ENCODE measurements around the gene AGMO. TPM values are rescaled to one million over a fixed set of nuclear protein-coding genes. Genes with fewer than 3 reads are reported as not detected.

The AGMO gene
- total RNA-seq, 2 donors from 2014 or later: 0.37 to 0.47 TPM

- Histone ChIP-seq H3K27ac (no peak overlapping the region), H3K9ac (ENCODE audit: low read depth in 2 of 2, low read length in 2 of 2) (no peak overlapping the region), H3K9me3 (no peaks in the 10 kb centered on the region), H3K4me1 (no peaks in the 10 kb centered on the region), H3K4me3 (no peak overlapping the region), H3K27me3 (no peaks in the 10 kb centered on the region), H3K36me3 (no peaks in the 10 kb centered on the region)
- TF ChIP-seq CTCF (IDR thresholded peaks at IDR 0.05): no peak
- intact Hi-C loops (cut with DNase I): no loop called here
- DNase-seq: no peak
Measured at GRCh38 chr7:15228831-15229230, 333.0 kb downstream of the AGMO start.

DNA sequence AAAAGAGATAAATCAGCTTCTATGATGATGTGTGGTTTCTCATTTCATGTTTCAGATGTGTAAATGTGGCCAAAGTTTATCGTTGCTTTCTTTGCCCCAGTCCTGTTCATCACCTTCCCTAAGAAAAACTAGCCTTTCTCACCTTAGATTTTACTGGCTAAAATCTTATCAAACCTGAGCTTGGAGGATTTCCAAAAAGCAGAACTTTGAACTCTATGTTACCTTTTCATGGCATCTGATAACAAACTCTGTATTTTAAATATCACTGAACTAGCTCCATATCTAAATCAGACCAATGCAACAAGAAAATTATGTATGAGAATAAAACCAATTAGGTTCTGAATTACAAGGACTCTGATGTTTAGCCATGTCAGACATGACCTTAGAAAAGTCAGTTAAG lies 335.8 kb downstream of the AGMO start:
- Histone ChIP-seq H3K36me3 (no peaks in the 10 kb centered on the region), H3K9me3 (no peaks in the 10 kb centered on the region), H3K27me3 (no peaks in the 10 kb centered on the region), H3K4me3 (no peak overlapping the region), H3K4me1 (no peaks in the 10 kb centered on the region), H3K9ac (ENCODE audit: low read depth in 2 of 2, low read length in 2 of 2) (no peak overlapping the region), H3K27ac (no peak overlapping the region)
- no peak for DNase-seq
- no peak for TF ChIP-seq CTCF (IDR thresholded peaks at IDR 0.05)
- intact Hi-C loops (cut with DNase I): no loop called here

DNA sequence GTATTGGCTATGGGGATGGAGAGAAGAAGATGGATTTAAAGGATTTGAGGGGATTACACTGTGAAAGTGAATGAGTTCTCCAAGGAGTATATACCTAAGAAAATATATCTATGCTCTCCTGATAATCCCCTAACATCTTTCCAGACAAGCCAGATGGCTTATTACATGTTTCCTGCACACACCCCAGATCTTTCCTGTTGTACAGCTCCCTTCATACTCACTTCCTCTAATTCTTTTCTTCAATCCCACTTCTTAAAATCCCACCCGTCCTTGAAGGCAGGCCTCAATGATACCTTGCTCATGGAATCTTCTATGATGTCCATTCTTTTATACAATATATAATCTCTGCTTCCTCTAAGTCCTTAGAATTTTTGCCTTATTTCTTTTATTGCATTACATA lies 342.1 kb downstream of the AGMO start:
- no peaks in the 10 kb centered on the region for H3K27me3 ChIP-seq
- no peak overlapping the region for H3K27ac ChIP-seq
- H3K9ac ChIP-seq (ENCODE audit: low read depth in 2 of 2, low read length in 2 of 2): no peak overlapping the region
- DNase-seq: no peak
- H3K36me3 ChIP-seq: no peaks in the 10 kb centered on the region
- intact Hi-C loops (cut with DNase I): no loop called here
- no peak for TF ChIP-seq CTCF (IDR thresholded peaks at IDR 0.05)
- H3K4me1 ChIP-seq: no peaks in the 10 kb centered on the region
- H3K4me3 ChIP-seq: no peak overlapping the region
- H3K9me3 ChIP-seq: no peaks in the 10 kb centered on the region

DNA sequence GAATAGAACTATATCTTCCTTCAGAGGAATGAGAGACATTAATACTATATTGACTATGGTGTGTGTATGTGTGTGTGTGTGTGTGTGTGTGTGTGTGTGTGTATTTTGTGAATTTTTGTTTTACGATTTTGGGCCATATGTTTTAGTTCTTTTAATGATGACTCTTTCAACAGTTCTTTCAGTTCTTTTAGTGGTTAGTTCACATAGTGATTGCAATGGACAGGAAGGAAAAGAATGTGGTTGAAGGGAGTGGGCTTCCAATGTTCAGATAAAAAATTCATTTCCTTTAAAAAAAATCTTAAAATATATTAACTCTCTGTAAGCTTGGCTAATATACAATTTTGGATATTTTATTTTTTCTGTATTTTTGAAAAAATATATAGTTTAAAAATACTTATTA lies 343.6 kb downstream of the AGMO start:
- Histone ChIP-seq H3K9ac (ENCODE audit: low read depth in 2 of 2, low read length in 2 of 2) (no peak overlapping the region), H3K4me3 (no peak overlapping the region), H3K4me1 (no peaks in the 10 kb centered on the region), H3K9me3 (no peaks in the 10 kb centered on the region), H3K27me3 (no peaks in the 10 kb centered on the region), H3K36me3 (no peaks in the 10 kb centered on the region), H3K27ac (no peak overlapping the region)
- intact Hi-C loops (cut with DNase I): no loop called here
- no peak for DNase-seq
- TF ChIP-seq CTCF (IDR thresholded peaks at IDR 0.05): no peak

- no peak overlapping the region for H3K4me3 ChIP-seq
- no peak for DNase-seq
- H3K27ac ChIP-seq: no peak overlapping the region
- H3K9me3 ChIP-seq: no peaks in the 10 kb centered on the region
- H3K4me1 ChIP-seq: no peaks in the 10 kb centered on the region
- H3K27me3 ChIP-seq: no peaks in the 10 kb centered on the region
- no peak for TF ChIP-seq CTCF (IDR thresholded peaks at IDR 0.05)
- intact Hi-C loops (cut with DNase I): no loop called here
- H3K9ac ChIP-seq (ENCODE audit: low read depth in 2 of 2, low read length in 2 of 2): no peak overlapping the region
- H3K36me3 ChIP-seq: no peaks in the 10 kb centered on the region
Measured at GRCh38 chr7:15215616-15216015, 346.2 kb downstream of the AGMO start.

- no peak for DNase-seq
- intact Hi-C loops (cut with DNase I): no loop called here
- Histone ChIP-seq H3K36me3 (no peaks in the 10 kb centered on the region), H3K27ac (no peak overlapping the region), H3K9me3 (no peaks in the 10 kb centered on the region), H3K27me3 (no peaks in the 10 kb centered on the region), H3K4me1 (no peaks in the 10 kb centered on the region), H3K4me3 (no peak overlapping the region), H3K9ac (ENCODE audit: low read depth in 2 of 2, low read length in 2 of 2) (no peak overlapping the region)
- TF ChIP-seq CTCF (IDR thresholded peaks at IDR 0.05): no peak
Measured at GRCh38 chr7:15214976-15215375, 346.8 kb downstream of the AGMO start.

Data from colonic mucosa (tissue), 4 donors.